ENCODE data around the gene INHBA. TPM values are rescaled to one million over a fixed set of nuclear protein-coding genes. Genes with fewer than 3 reads are reported as not detected.

INHBA gene
- total RNA-seq, 1 experiment from 2014 or later, result 0.28 TPM

DNA sequence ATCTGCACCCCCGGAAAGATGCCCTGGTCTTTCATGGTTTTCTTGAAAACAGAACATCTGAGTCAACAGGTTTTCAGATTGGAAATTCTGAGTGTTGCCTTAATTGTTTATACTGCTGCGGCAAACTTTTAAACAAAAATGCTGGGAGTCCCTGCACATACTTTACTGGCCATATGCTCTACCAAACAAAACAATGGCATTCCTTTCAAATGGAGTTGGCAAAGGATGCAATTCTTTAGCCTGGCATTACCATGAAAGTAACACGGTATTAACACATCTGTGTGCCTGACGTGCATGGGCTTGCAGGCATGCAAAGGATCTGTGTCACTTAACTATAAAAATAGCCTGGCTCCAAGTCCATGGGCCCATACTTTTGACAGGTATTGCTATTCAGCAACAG lies 4.2 kb downstream of the INHBA start:
- Histone ChIP-seq H3K36me3 (ENCODE audit: control insufficient read depth, insufficient read depth, low read length) (no peaks in the 10 kb centered on the region), H3K4me3 (ENCODE audit: low read depth in 2 of 2, low read length in 2 of 2) (peak overlapping the region; percentile 31 to 52; a peak in 3 of 4 replicates), H3K27ac (ENCODE audit: low read length) (no peak overlapping the region), H3K27me3 (ENCODE audit: control insufficient read depth, insufficient read depth, low read length) (peaks cover 8% of the 10 kb centered on the region), H3K9me3 (ENCODE audit: control insufficient read depth, insufficient read depth, low read depth, low read length) (no peaks in the 10 kb centered on the region), H3K4me1 (ENCODE audit: control insufficient read depth, insufficient read depth, low read length) (no peaks in the 10 kb centered on the region)
- intact Hi-C loops (cut with micrococcal nuclease; ENCODE audit: unreplicated experiment) (no loop called here), in situ Hi-C loops (cut with HindIII; ENCODE audit: low pct_unique_long_range_greater_than_20kb, low sequenced_read_pairs) (no loop called here)
- POLR2A ChIA-PET, result no interaction called here
- DNase-seq (ENCODE audit: low read depth, low spot score) (no peak), ATAC-seq (no peak)
- CTCF ChIA-PET, result no interaction called here
- TF ChIP-seq SIN3A (IDR thresholded peaks at IDR 0.05; ENCODE audit: borderline replicate concordance, insufficient read depth, low read depth, low read length) (no peak), TCF7L2 (IDR thresholded peaks at IDR 0.05; ENCODE audit: low read depth, low read length) (no peak)
- no TSS peak for BruUV-seq (replicated peaks)

DNA sequence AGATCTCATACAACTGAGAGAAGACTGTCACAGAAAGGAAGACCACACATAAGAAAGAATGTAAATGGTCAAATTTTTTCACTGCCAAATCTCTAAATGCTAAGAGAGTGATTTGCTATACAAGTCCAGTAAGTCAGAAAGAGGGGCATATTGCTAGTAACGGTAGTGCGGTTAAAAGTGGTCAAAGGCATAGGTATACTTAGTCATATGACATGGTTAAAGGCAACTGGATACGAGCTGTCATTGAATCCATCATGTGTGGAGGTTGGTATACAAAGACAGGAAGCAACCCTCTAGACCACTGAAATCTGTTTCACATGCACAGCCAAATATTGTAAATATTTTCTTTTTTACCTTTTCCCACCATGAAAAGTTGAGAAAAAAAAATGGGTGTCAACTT lies 4.8 kb downstream of the INHBA start:
- H3K9me3 ChIP-seq (ENCODE audit: control insufficient read depth, insufficient read depth, low read depth, low read length), result no peaks in the 10 kb centered on the region
- POLR2A ChIA-PET, result no interaction called here
- no TSS peak for BruUV-seq (replicated peaks)
- DNase-seq (ENCODE audit: low read depth, low spot score), result no peak
- in situ Hi-C loops (cut with HindIII; ENCODE audit: low pct_unique_long_range_greater_than_20kb, low sequenced_read_pairs) (no loop called here), intact Hi-C loops (cut with micrococcal nuclease; ENCODE audit: unreplicated experiment) (no loop called here)
- no peak for ATAC-seq
- peak overlapping the region; percentile 31 to 52; a peak in 2 of 4 replicates for H3K4me3 ChIP-seq (ENCODE audit: low read depth in 2 of 2, low read length in 2 of 2)
- H3K27me3 ChIP-seq (ENCODE audit: control insufficient read depth, insufficient read depth, low read length), result peaks cover 8% of the 10 kb centered on the region
- TF ChIP-seq TCF7L2 (IDR thresholded peaks at IDR 0.05; ENCODE audit: low read depth, low read length) (no peak), SIN3A (IDR thresholded peaks at IDR 0.05; ENCODE audit: borderline replicate concordance, insufficient read depth, low read depth, low read length) (no peak), POLR2AphosphoS5 (IDR thresholded peaks at IDR 0.05; ENCODE audit: low read depth, low read length) (no peak)
- TF ChIP-seq, protein P1, sequence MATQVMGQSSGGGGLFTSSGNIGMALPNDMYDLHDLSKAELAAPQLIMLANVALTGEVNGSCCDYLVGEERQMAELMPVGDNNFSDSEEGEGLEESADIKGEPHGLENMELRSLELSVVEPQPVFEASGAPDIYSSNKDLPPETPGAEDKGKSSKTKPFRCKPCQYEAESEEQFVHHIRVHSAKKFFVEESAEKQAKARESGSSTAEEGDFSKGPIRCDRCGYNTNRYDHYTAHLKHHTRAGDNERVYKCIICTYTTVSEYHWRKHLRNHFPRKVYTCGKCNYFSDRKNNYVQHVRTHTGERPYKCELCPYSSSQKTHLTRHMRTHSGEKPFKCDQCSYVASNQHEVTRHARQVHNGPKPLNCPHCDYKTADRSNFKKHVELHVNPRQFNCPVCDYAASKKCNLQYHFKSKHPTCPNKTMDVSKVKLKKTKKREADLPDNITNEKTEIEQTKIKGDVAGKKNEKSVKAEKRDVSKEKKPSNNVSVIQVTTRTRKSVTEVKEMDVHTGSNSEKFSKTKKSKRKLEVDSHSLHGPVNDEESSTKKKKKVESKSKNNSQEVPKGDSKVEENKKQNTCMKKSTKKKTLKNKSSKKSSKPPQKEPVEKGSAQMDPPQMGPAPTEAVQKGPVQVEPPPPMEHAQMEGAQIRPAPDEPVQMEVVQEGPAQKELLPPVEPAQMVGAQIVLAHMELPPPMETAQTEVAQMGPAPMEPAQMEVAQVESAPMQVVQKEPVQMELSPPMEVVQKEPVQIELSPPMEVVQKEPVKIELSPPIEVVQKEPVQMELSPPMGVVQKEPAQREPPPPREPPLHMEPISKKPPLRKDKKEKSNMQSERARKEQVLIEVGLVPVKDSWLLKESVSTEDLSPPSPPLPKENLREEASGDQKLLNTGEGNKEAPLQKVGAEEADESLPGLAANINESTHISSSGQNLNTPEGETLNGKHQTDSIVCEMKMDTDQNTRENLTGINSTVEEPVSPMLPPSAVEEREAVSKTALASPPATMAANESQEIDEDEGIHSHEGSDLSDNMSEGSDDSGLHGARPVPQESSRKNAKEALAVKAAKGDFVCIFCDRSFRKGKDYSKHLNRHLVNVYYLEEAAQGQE (IDR thresholded peaks at IDR 0.05; ENCODE audit: insufficient read depth in 1 of 2, low read depth in 2 of 2, low read length in 1 of 2), result no peak
- TF ChIP-seq, protein P2, sequence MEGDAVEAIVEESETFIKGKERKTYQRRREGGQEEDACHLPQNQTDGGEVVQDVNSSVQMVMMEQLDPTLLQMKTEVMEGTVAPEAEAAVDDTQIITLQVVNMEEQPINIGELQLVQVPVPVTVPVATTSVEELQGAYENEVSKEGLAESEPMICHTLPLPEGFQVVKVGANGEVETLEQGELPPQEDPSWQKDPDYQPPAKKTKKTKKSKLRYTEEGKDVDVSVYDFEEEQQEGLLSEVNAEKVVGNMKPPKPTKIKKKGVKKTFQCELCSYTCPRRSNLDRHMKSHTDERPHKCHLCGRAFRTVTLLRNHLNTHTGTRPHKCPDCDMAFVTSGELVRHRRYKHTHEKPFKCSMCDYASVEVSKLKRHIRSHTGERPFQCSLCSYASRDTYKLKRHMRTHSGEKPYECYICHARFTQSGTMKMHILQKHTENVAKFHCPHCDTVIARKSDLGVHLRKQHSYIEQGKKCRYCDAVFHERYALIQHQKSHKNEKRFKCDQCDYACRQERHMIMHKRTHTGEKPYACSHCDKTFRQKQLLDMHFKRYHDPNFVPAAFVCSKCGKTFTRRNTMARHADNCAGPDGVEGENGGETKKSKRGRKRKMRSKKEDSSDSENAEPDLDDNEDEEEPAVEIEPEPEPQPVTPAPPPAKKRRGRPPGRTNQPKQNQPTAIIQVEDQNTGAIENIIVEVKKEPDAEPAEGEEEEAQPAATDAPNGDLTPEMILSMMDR (IDR thresholded peaks at IDR 0.05), result no peak
- no peaks in the 10 kb centered on the region for H3K4me1 ChIP-seq (ENCODE audit: control insufficient read depth, insufficient read depth, low read length)
- no peak overlapping the region for H3K27ac ChIP-seq (ENCODE audit: low read length)
- H3K36me3 ChIP-seq (ENCODE audit: control insufficient read depth, insufficient read depth, low read length), result no peaks in the 10 kb centered on the region
- CTCF ChIA-PET, result no interaction called here

- BruUV-seq (replicated peaks), result no TSS peak
- POLR2A ChIA-PET, result no interaction called here
Observed at GRCh38 chr7:41696323-41696916, 6.5 kb downstream of the INHBA start.

More at GRCh38 chr7:41696323-41696916, 6.5 kb downstream of the INHBA start:
- CTCF ChIA-PET, result interaction anchor here (0.6 to 1.0 kb wide), 4 partner anchors 9 to 445 kb away, joined by 3 to 4 read pairs (median 3); no protein-coding TSS in a partner anchor
- intact Hi-C loops (cut with micrococcal nuclease; ENCODE audit: unreplicated experiment), result no loop called here
- ATAC-seq (peak; percentile 90), DNase-seq (ENCODE audit: low read depth, low spot score) (no peak)
- TF ChIP-seq, protein P2 (IDR thresholded peaks at IDR 0.05), result peak; percentile 89
- TF ChIP-seq POLR2AphosphoS5 (IDR thresholded peaks at IDR 0.05; ENCODE audit: low read depth, low read length), result no peak
- TF ChIP-seq SIN3A (IDR thresholded peaks at IDR 0.05; ENCODE audit: borderline replicate concordance, insufficient read depth, low read depth, low read length), result no peak
- Histone ChIP-seq H3K27me3 (ENCODE audit: control insufficient read depth, insufficient read depth, low read length) (peaks cover 5% of the 10 kb centered on the region), H3K36me3 (ENCODE audit: control insufficient read depth, insufficient read depth, low read length) (no peaks in the 10 kb centered on the region), H3K4me3 (ENCODE audit: low read depth in 2 of 2, low read length in 2 of 2) (peak overlapping the region; percentile 23 to 51; a peak in 3 of 4 replicates), H3K4me1 (ENCODE audit: control insufficient read depth, insufficient read depth, low read length) (no peaks in the 10 kb centered on the region), H3K27ac (ENCODE audit: low read length) (no peak overlapping the region), H3K9me3 (ENCODE audit: control insufficient read depth, insufficient read depth, low read depth, low read length) (no peaks in the 10 kb centered on the region)
- in situ Hi-C loops (cut with HindIII; ENCODE audit: low pct_unique_long_range_greater_than_20kb, low sequenced_read_pairs), result no loop called here

Data from Panc1 (cell line).